Esophagus squamous epithelium (tissue), 4 donors: ENCODE results near the gene STYX.

ENCODE experiments used
- CTCF ChIP-seq, 6 experiments: fragments of 450-650 bp in 4 of 6; fragments of 200-600 bp in 2 of 6; sonication (generic) in 2 of 6; IDR thresholded peaks; one replicate each; pipeline ENCODE4 v1.5.1; 2016 to 2019; ENCODE audit warnings: antibody characterized with exemption in 6 of 6, mild to moderate bottlenecking in 4 of 6, moderate library complexity in 4 of 6
- POLR2A ChIP-seq, 4 donors: fragments of 450-650 bp; IDR thresholded peaks; one replicate each; pipeline ENCODE4 v1.6.1; 2017; ENCODE audit warnings: antibody characterized with exemption in 4 of 4, mild to moderate bottlenecking in 4 of 4, moderate library complexity in 3 of 4

GRCh38 chr14:52783206-52783605, 53.2 kb downstream of the STYX start:
- no peak for TF ChIP-seq CTCF (IDR thresholded peaks at IDR 0.05)
- no peak for TF ChIP-seq POLR2A (IDR thresholded peaks at IDR 0.05)
